ENCODE data around the gene STRN3. TPM values are rescaled to one million over a fixed set of nuclear protein-coding genes. Genes with fewer than 3 reads are reported as not detected.

STRN3 gene
- total and polyA plus RNA-seq, 2 donors (not counting 1 experiment from before 2014, with no cell fraction given) = 7.7 to 43.9 TPM

- no peak overlapping the region for H3K27ac ChIP-seq (ENCODE audit: low read length in 2 of 2)
- no peak overlapping the region for H2AFZ ChIP-seq (ENCODE audit: insufficient read depth, low read depth, low read length, poor library complexity, severe bottlenecking)
- ATAC-seq (ENCODE audit: low read depth) (no peak), DNase-seq (no peak)
- H3K36me3 ChIP-seq (replicated peaks in 1 of 2; ENCODE audit: control extremely low read depth in 1 of 2, control insufficient read depth in 1 of 2, extremely low read depth in 1 of 2, insufficient read depth in 2 of 2, low read length in 1 of 2) = peaks cover 0 to 3% of the 10 kb centered on the region in 2 experiments
- ChIA-PET POLR2A (no interaction called here), CTCF (interaction anchor here (1.0 kb wide), 1 partner anchor 32 kb away, joined by 3 read pairs; no protein-coding TSS in a partner anchor)
- Mint-ChIP-seq H3K4me1 (peaks cover 2% of the 10 kb centered on the region), H3K4me3 (no peak overlapping the region), H3K9me3 (ENCODE audit: insufficient read depth) (no peaks in the 10 kb centered on the region), H3K27me3 (no peaks in the 10 kb centered on the region), H3K27ac (no peak overlapping the region)
- peaks cover 22% of the 10 kb centered on the region for H3K79me2 ChIP-seq (ENCODE audit: control insufficient read depth, insufficient read depth, low read length)
- no peak for TF ChIP-seq EZH2 (IDR thresholded peaks at IDR 0.05; ENCODE audit: borderline replicate concordance, insufficient read depth, low read depth, low read length, poor library complexity, severe bottlenecking)
- TF ChIP-seq, protein P1, sequence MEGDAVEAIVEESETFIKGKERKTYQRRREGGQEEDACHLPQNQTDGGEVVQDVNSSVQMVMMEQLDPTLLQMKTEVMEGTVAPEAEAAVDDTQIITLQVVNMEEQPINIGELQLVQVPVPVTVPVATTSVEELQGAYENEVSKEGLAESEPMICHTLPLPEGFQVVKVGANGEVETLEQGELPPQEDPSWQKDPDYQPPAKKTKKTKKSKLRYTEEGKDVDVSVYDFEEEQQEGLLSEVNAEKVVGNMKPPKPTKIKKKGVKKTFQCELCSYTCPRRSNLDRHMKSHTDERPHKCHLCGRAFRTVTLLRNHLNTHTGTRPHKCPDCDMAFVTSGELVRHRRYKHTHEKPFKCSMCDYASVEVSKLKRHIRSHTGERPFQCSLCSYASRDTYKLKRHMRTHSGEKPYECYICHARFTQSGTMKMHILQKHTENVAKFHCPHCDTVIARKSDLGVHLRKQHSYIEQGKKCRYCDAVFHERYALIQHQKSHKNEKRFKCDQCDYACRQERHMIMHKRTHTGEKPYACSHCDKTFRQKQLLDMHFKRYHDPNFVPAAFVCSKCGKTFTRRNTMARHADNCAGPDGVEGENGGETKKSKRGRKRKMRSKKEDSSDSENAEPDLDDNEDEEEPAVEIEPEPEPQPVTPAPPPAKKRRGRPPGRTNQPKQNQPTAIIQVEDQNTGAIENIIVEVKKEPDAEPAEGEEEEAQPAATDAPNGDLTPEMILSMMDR (IDR thresholded peaks at IDR 0.05) = no peak
- no peaks in the 10 kb centered on the region for H3K27me3 ChIP-seq (replicated peaks in 1 of 4; ENCODE audit: control extremely low read depth in 1 of 4, control insufficient read depth in 3 of 4, insufficient read depth in 4 of 4, low read length in 3 of 4)
- H3K9me3 ChIP-seq (ENCODE audit: control extremely low read depth in 1 of 3, control insufficient read depth in 2 of 3, insufficient read depth in 1 of 3, low read length in 2 of 3) = no peaks in the 10 kb centered on the region
- intact Hi-C loops (cut with micrococcal nuclease) = no loop called here
- no peaks in the 10 kb centered on the region for H4K20me1 ChIP-seq (ENCODE audit: control insufficient read depth, insufficient read depth, low read length, poor library complexity, severe bottlenecking)
- 100% methylated on average over 1 of the region's 1 CpG for WGBS (ENCODE audit: insufficient coverage)
- H3K4me2 ChIP-seq (replicated peaks; ENCODE audit: low read depth, low read length, poor library complexity, severe bottlenecking) = no peak overlapping the region
- H3K4me1 ChIP-seq (ENCODE audit: control insufficient read depth in 2 of 2, insufficient read depth in 2 of 2, low read length in 2 of 2) = no peaks in the 10 kb centered on the region
- H3K9ac ChIP-seq (ENCODE audit: low read length) = no peak overlapping the region
- H3K4me3 ChIP-seq (ENCODE audit: control extremely low read depth in 1 of 5, extremely low read depth in 1 of 5, insufficient read depth in 1 of 5, low read depth in 2 of 5, low read length in 4 of 5) = no peak overlapping the region
Measured at GRCh38 chr14:31037709-31038221, 11.6 kb upstream of the STRN3 start.

GRCh38 chr14:31036552-31036951, 10.4 kb upstream of the STRN3 start:
- Mint-ChIP-seq H3K27me3 (no peaks in the 10 kb centered on the region), H3K27ac (no peak overlapping the region), H3K4me3 (no peak overlapping the region), H3K9me3 (ENCODE audit: insufficient read depth) (no peaks in the 10 kb centered on the region), H3K4me1 (peaks cover 6% of the 10 kb centered on the region)
- CTCF ChIA-PET = no interaction called here
- Histone ChIP-seq H3K4me1 (ENCODE audit: control insufficient read depth in 2 of 2, insufficient read depth in 2 of 2, low read length in 2 of 2) (peaks cover 0 to 1% of the 10 kb centered on the region in 2 donors), H3K4me2 (replicated peaks; ENCODE audit: low read depth, low read length, poor library complexity, severe bottlenecking) (no peak overlapping the region), H3K79me2 (ENCODE audit: control insufficient read depth, insufficient read depth, low read length) (peaks cover 25% of the 10 kb centered on the region), H3K27me3 (replicated peaks in 1 of 4; ENCODE audit: control extremely low read depth in 1 of 4, control insufficient read depth in 3 of 4, insufficient read depth in 4 of 4, low read length in 3 of 4) (no peaks in the 10 kb centered on the region), H3K9me3 (ENCODE audit: control extremely low read depth in 1 of 3, control insufficient read depth in 2 of 3, insufficient read depth in 1 of 3, low read length in 2 of 3) (no peaks in the 10 kb centered on the region), H2AFZ (ENCODE audit: insufficient read depth, low read depth, low read length, poor library complexity, severe bottlenecking) (no peak overlapping the region), H3K27ac (ENCODE audit: low read length in 2 of 2) (no peak overlapping the region), H3K36me3 (replicated peaks in 1 of 2; ENCODE audit: control extremely low read depth in 1 of 2, control insufficient read depth in 1 of 2, extremely low read depth in 1 of 2, insufficient read depth in 2 of 2, low read length in 1 of 2) (peaks cover 0 to 3% of the 10 kb centered on the region in 2 experiments), H3K9ac (ENCODE audit: low read length) (no peak overlapping the region), H3K4me3 (ENCODE audit: control extremely low read depth in 1 of 5, extremely low read depth in 1 of 5, insufficient read depth in 1 of 5, low read depth in 2 of 5, low read length in 4 of 5) (no peak overlapping the region), H4K20me1 (ENCODE audit: control insufficient read depth, insufficient read depth, low read length, poor library complexity, severe bottlenecking) (no peaks in the 10 kb centered on the region)
- POLR2A ChIA-PET = no interaction called here
- DNase-seq = no peak
- TF ChIP-seq EZH2 (IDR thresholded peaks at IDR 0.05; ENCODE audit: borderline replicate concordance, insufficient read depth, low read depth, low read length, poor library complexity, severe bottlenecking) = no peak
- TF ChIP-seq, protein P1 (IDR thresholded peaks at IDR 0.05) = no peak
- intact Hi-C loops (cut with micrococcal nuclease) = no loop called here
- WGBS (ENCODE audit: insufficient coverage) = 100% methylated on average over 2 of the region's 4 CpGs
- ATAC-seq (ENCODE audit: low read depth) = no peak

Measured in B cell (primary cell).